ENCODE results near the gene ST6GALNAC3. TPM values are rescaled to one million over a fixed set of nuclear protein-coding genes. Genes with fewer than 3 reads are reported as not detected.

Gene ST6GALNAC3
- total RNA-seq, 6 experiments from 2014 or later, result 1.00 to 1.7 (median 1.2) TPM

- Mint-ChIP-seq H3K36me3 (ENCODE audit: low read depth) (no peaks in the 10 kb centered on the region), H3K9me3 (peaks cover 29% of the 10 kb centered on the region), H3K4me3 (no peak overlapping the region), H3K27ac (no peak overlapping the region), H3K27me3 (ENCODE audit: insufficient read depth) (no peaks in the 10 kb centered on the region), H3K4me1 (ENCODE audit: low read depth) (no peaks in the 10 kb centered on the region)
- DNase-seq, result no peak
- TF ChIP-seq, protein P1, sequence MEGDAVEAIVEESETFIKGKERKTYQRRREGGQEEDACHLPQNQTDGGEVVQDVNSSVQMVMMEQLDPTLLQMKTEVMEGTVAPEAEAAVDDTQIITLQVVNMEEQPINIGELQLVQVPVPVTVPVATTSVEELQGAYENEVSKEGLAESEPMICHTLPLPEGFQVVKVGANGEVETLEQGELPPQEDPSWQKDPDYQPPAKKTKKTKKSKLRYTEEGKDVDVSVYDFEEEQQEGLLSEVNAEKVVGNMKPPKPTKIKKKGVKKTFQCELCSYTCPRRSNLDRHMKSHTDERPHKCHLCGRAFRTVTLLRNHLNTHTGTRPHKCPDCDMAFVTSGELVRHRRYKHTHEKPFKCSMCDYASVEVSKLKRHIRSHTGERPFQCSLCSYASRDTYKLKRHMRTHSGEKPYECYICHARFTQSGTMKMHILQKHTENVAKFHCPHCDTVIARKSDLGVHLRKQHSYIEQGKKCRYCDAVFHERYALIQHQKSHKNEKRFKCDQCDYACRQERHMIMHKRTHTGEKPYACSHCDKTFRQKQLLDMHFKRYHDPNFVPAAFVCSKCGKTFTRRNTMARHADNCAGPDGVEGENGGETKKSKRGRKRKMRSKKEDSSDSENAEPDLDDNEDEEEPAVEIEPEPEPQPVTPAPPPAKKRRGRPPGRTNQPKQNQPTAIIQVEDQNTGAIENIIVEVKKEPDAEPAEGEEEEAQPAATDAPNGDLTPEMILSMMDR (IDR thresholded peaks at IDR 0.05), result no peak
Observed at GRCh38 chr1:76611770-76612445, 537.4 kb downstream of the ST6GALNAC3 start.

- H3K27me3 Mint-ChIP-seq (ENCODE audit: insufficient read depth), result no peaks in the 10 kb centered on the region
- no peak for DNase-seq
- H3K4me3 Mint-ChIP-seq, result no peak overlapping the region
- H3K9me3 Mint-ChIP-seq, result peaks cover 24% of the 10 kb centered on the region
- H3K4me1 Mint-ChIP-seq (ENCODE audit: low read depth), result no peaks in the 10 kb centered on the region
- no peaks in the 10 kb centered on the region for H3K36me3 Mint-ChIP-seq (ENCODE audit: low read depth)
- H3K27ac Mint-ChIP-seq, result no peak overlapping the region
- TF ChIP-seq, protein P1 (IDR thresholded peaks at IDR 0.05), result no peak
Observed at GRCh38 chr1:76613886-76614285, 539.3 kb downstream of the ST6GALNAC3 start.

DNA sequence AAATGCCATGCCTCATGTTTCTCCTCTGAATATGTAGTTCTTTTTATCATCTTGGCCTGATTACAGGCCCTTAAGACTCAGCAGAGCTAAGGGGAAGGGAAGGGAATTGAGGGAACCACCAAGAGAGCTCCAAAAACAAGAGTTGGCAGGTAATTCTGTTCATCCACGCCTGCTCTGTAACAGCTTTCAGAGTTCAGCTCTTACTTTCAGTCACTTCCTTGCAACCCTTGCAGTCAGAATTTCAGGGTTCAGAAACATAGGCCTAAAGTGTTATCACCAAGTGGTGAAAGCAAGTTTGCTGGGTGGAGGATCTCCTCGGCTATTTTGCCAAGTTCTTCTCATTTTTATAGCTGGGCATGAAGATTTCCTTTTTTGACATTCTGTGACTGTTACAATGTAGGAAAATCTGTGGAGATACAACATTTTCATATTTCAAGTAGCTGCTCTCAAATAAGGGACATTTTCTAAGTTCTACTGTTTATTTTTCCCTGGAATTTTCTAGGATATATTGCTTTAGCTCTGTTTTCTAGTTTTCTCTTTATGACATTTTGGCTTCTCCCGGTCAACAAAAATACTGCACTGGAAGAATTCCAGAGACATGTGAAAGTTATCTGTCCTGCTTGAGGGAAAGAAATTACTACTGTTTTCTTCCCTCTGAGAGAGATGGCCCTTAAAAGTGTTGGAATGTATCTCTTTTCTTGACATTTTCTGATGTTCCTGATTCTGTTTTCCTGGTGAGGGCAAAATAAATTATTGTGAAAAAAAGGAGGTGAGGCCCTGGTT, 540.9 kb downstream of the ST6GALNAC3 start:
- no peak for DNase-seq
- no peaks in the 10 kb centered on the region for H3K36me3 Mint-ChIP-seq (ENCODE audit: low read depth)
- H3K27me3 Mint-ChIP-seq (ENCODE audit: insufficient read depth), result no peaks in the 10 kb centered on the region; the same call in 1 of the 2 replicates
- H3K27ac Mint-ChIP-seq, result no peak overlapping the region
- no peak overlapping the region for H3K4me3 Mint-ChIP-seq
- H3K4me1 Mint-ChIP-seq (ENCODE audit: low read depth), result no peaks in the 10 kb centered on the region
- peaks cover 29% of the 10 kb centered on the region for H3K9me3 Mint-ChIP-seq
- TF ChIP-seq, protein P1 (IDR thresholded peaks at IDR 0.05), result no peak

DNA sequence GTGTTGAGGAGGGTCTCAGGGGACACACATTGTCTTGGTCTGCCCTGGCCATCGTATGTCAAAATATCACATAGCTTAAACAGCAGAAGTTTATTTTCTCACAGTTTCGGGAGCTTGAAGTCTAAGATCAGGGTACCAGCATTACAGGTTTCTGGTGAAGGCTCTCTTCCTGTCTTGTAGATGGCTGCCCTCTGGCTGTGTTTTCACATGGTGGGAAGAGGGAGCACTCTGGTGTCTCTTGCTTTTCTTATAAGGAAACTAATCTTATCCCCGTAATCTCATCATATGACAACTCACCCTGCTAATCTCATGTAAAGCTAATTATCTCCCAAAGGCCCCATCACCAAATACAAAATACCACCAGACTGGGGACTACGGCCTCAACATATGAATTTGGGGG, 545.8 kb downstream of the ST6GALNAC3 start:
- DNase-seq, result no peak

DNA sequence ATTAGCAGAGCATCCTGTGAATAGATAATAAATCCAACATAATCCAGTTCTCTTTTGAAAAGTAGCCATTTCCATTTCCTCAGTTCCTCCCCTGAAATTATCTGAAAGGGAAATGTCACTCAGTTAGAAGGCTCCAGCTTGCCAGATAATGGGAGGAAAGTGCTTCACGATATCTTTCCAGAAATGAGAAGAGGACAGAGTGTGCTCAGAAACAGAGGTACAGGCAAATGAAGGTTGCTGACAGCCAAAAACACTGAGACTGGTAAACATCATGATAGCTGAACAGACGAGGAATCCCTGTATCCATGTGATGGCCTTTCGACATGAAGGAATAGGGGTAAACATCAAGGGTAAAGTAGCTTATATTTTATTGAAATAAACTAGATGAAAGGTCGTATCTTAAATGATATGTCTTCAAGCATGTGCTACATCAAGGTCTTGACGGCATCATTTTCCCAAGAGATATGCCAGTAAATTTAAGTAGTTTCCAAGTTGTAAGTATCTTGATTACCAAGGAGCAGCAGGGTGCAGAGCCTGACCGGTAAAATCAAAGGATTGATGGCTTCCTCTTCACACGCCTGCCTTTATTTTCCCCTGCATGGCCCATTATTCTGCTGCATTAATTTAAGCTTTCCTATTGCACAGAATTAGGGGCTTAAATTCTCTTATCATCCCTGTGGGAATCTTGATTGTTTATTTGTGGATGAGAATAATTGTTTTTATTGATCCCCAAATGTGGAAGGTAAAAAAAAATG, 548.4 kb downstream of the ST6GALNAC3 start:
- H3K4me1 Mint-ChIP-seq (ENCODE audit: low read depth), result no peaks in the 10 kb centered on the region
- H3K27me3 Mint-ChIP-seq (ENCODE audit: insufficient read depth), result no peaks in the 10 kb centered on the region; the same call in 1 of the 2 replicates
- no peak overlapping the region for H3K4me3 Mint-ChIP-seq
- no peaks in the 10 kb centered on the region for H3K36me3 Mint-ChIP-seq (ENCODE audit: low read depth)
- peaks cover 22% of the 10 kb centered on the region for H3K9me3 Mint-ChIP-seq
- H3K27ac Mint-ChIP-seq, result no peak overlapping the region
- TF ChIP-seq, protein P1 (IDR thresholded peaks at IDR 0.05), result no peak
- DNase-seq, result no peak

More for the DNA sequence above, 545.8 kb downstream of the ST6GALNAC3 start:
- Mint-ChIP-seq H3K27ac (no peak overlapping the region), H3K27me3 (ENCODE audit: insufficient read depth) (no peaks in the 10 kb centered on the region; the same call in 1 of the 2 replicates), H3K4me3 (no peak overlapping the region), H3K36me3 (ENCODE audit: low read depth) (no peaks in the 10 kb centered on the region), H3K9me3 (peaks cover 25% of the 10 kb centered on the region; the same call in 1 of the 2 replicates), H3K4me1 (ENCODE audit: low read depth) (no peaks in the 10 kb centered on the region)
- TF ChIP-seq, protein P1 (IDR thresholded peaks at IDR 0.05), result no peak

Data from HFFc6 (cell line).